ENCODE data around the gene APBB1IP.
"Not testable (repeated sequence)": the region's sequence is repeated elsewhere in the genome, so short reads cannot be mapped to it uniquely, and the experiment has no call there.

The APBB1IP gene

GRCh38 chr10:26604320-26605093 lies 166.4 kb downstream of the APBB1IP start:
- H3K4me3 ChIP-seq (ENCODE audit: low read depth in 1 of 2, low read length in 2 of 2); H3K27me3 ChIP-seq (ENCODE audit: control insufficient read depth in 1 of 2, insufficient read depth in 2 of 2, low read length in 2 of 2); H3K4me1 ChIP-seq (ENCODE audit: control insufficient read depth in 1 of 2, insufficient read depth in 2 of 2, low read length in 2 of 2); H3K9me3 ChIP-seq (ENCODE audit: control insufficient read depth in 1 of 2, low read length in 2 of 2); H3K9ac ChIP-seq (ENCODE audit: low read depth in 1 of 2, low read length in 2 of 2); H3K27ac ChIP-seq (ENCODE audit: low read depth, low read length); H3K36me3 ChIP-seq (ENCODE audit: control insufficient read depth in 1 of 2, insufficient read depth in 2 of 2, low read length in 2 of 2): not testable (repeated sequence)

- H3K36me3 ChIP-seq (ENCODE audit: control insufficient read depth in 1 of 2, insufficient read depth in 2 of 2, low read length in 2 of 2); H3K27ac ChIP-seq (ENCODE audit: low read depth, low read length); H3K9me3 ChIP-seq (ENCODE audit: control insufficient read depth in 1 of 2, low read length in 2 of 2); H3K27me3 ChIP-seq (ENCODE audit: control insufficient read depth in 1 of 2, insufficient read depth in 2 of 2, low read length in 2 of 2); H3K4me3 ChIP-seq (ENCODE audit: low read depth in 1 of 2, low read length in 2 of 2); H3K9ac ChIP-seq (ENCODE audit: low read depth in 1 of 2, low read length in 2 of 2); H3K4me1 ChIP-seq (ENCODE audit: control insufficient read depth in 1 of 2, insufficient read depth in 2 of 2, low read length in 2 of 2): not testable (repeated sequence)
These were observed 168.3 kb downstream of the APBB1IP start for GRCh38 chr10:26606389-26606877.

GRCh38 chr10:26612151-26612915 lies 174.2 kb downstream of the APBB1IP start:
- Histone ChIP-seq H3K36me3 (ENCODE audit: control insufficient read depth in 1 of 2, insufficient read depth in 2 of 2, low read length in 2 of 2) (no peaks in the 10 kb centered on the region), H3K4me1 (ENCODE audit: control insufficient read depth in 1 of 2, insufficient read depth in 2 of 2, low read length in 2 of 2) (peaks cover 6 to 13% of the 10 kb centered on the region in 2 donors), H3K9ac (ENCODE audit: low read depth in 1 of 2, low read length in 2 of 2) (no peak overlapping the region), H3K9me3 (ENCODE audit: control insufficient read depth in 1 of 2, low read length in 2 of 2) (no peaks in the 10 kb centered on the region), H3K27ac (ENCODE audit: low read depth, low read length) (no peak overlapping the region), H3K27me3 (ENCODE audit: control insufficient read depth in 1 of 2, insufficient read depth in 2 of 2, low read length in 2 of 2) (no peaks in the 10 kb centered on the region), H3K4me3 (ENCODE audit: low read depth in 1 of 2, low read length in 2 of 2) (peak overlapping the region in 1 of 2 donors; percentile 0)
